GM23338 (cell line): ENCODE results near the gene SPINK6. TPM values are rescaled to one million over a fixed set of nuclear protein-coding genes. Genes with fewer than 3 reads are reported as not detected.

Experiments used
- ATAC-seq: fragments of 200-7000 bp; cut with Tn5 transposase; 3 replicates; pipeline ENCODE4 v1.9.1; 2020
- DNase-seq: peaks from one replicate; pipeline ENCODE4 v3.0.0-alpha.2; 2015; ENCODE audit warnings: low spot score
- H2AFZ ChIP-seq: fragments of 200-600 bp; sonication (generic); 2 replicates; pipeline ENCODE4 v1.8.0; 2016; ENCODE audit warnings: antibody characterized with exemption, mild to moderate bottlenecking, moderate library complexity
- H3F3A ChIP-seq: fragments of 200-600 bp; sonication (generic); replicated peaks from 2 replicates; pipeline ENCODE4 v1.8.0; 2017; ENCODE audit warnings: antibody characterized with exemption, mixed run types, low read depth
- H3K27ac ChIP-seq: fragments of 200-600 bp; sonication (generic); 2 replicates; pipeline ENCODE4 v1.6.1; 2016; ENCODE audit warnings: low read depth
- H3K27me3 ChIP-seq: fragments of 200-600 bp; sonication (generic); 2 replicates; pipeline ENCODE4 v1.8.0; 2016; ENCODE audit warnings: mild to moderate bottlenecking, mixed run types, moderate library complexity; ENCODE audit not compliant: insufficient read depth
- H3K36me3 ChIP-seq: fragments of 200-600 bp; sonication (generic); 2 replicates; pipeline ENCODE4 v1.8.0; 2016; ENCODE audit warnings: mild to moderate bottlenecking; ENCODE audit not compliant: insufficient read depth
- H3K4me1 ChIP-seq: fragments of 200-600 bp; sonication (generic); 2 replicates; pipeline ENCODE4 v1.8.0; 2016; ENCODE audit warnings: mild to moderate bottlenecking, moderate library complexity; ENCODE audit not compliant: insufficient read depth
- H3K4me2 ChIP-seq: fragments of 200-600 bp; sonication (generic); 2 replicates; pipeline ENCODE4 v1.7.1; 2017; ENCODE audit warnings: mixed run types
- H3K4me3 ChIP-seq: fragments of 200-600 bp; sonication (generic); 2 replicates; pipeline ENCODE4 v1.6.1; 2016; ENCODE audit warnings: mixed run types
- H3K79me2 ChIP-seq: fragments of 200-600 bp; sonication (generic); replicated peaks from 2 replicates; pipeline ENCODE4 v1.8.0; 2017; ENCODE audit warnings: mild to moderate bottlenecking; ENCODE audit not compliant: insufficient read depth
- H3K9me2 ChIP-seq: fragments of 200-600 bp; sonication (generic); 2 replicates; pipeline ENCODE4 v1.8.0; 2017; ENCODE audit not compliant: insufficient read depth
- H4K20me1 ChIP-seq: fragments of 200-600 bp; sonication (generic); replicated peaks from 2 replicates; pipeline ENCODE4 v1.8.0; 2017; ENCODE audit warnings: mild to moderate bottlenecking; ENCODE audit not compliant: insufficient read depth
- H3K27ac Mint-ChIP-seq: 2 replicates; pipeline ENCODE4 v1.8.0; 2020; ENCODE audit warnings: inconsistent platforms, mild to moderate bottlenecking, moderate library complexity, mixed read lengths
- H3K27me3 Mint-ChIP-seq: 3 replicates; pipeline ENCODE4 v1.8.0; 2022; ENCODE audit warnings: low read depth, mild to moderate bottlenecking, moderate library complexity, mixed read lengths, inconsistent platforms; ENCODE audit not compliant: insufficient read depth, poor library complexity
- H3K36me3 Mint-ChIP-seq: 3 replicates; pipeline ENCODE4 v1.8.0; 2021; ENCODE audit warnings: low read depth, mild to moderate bottlenecking, inconsistent platforms, moderate library complexity, mixed read lengths
- H3K4me1 Mint-ChIP-seq: 3 replicates; pipeline ENCODE4 v1.8.0; 2020; ENCODE audit warnings: mild to moderate bottlenecking, inconsistent platforms, mixed read lengths
- H3K4me3 Mint-ChIP-seq: 3 replicates; pipeline ENCODE4 v1.8.0; 2021; ENCODE audit warnings: moderate library complexity, mild to moderate bottlenecking, inconsistent platforms, mixed read lengths
- H3K9me3 Mint-ChIP-seq: 3 replicates; pipeline ENCODE4 v1.8.0; 2020; ENCODE audit warnings: moderate library complexity, mild to moderate bottlenecking, inconsistent platforms, mixed read lengths
- CREB1 ChIP-seq: fragments of 250-450 bp; sonication (Bioruptor Pico); IDR thresholded peaks from 2 replicates; pipeline ENCODE4 v1.5.0; 2020; ENCODE audit warnings: low read depth, mild to moderate bottlenecking, moderate library complexity
- CTCF ChIP-seq, 2 experiments: fragments of 200-600 bp in 1 of 2; sonication (generic) in 1 of 2; conservative IDR thresholded peaks; 2 replicates each; pipeline versions ENCODE4 v1.5.1 to v1.6.1; 2016 to 2017; ENCODE audit warnings: antibody characterized with exemption in 2 of 2, low read depth in 2 of 2, mild to moderate bottlenecking in 2 of 2, moderate library complexity in 1 of 2
- ETS1 ChIP-seq: IDR thresholded peaks from 2 replicates; pipeline ENCODE4 v1.6.1; 2016; ENCODE audit warnings: antibody characterized with exemption
- EZH2 ChIP-seq: fragments of 200-600 bp; sonication (generic); IDR thresholded peaks from one replicate; pipeline ENCODE4 v1.8.0; 2017; ENCODE audit warnings: antibody characterized with exemption, mild to moderate bottlenecking, low read depth; ENCODE audit not compliant: unreplicated experiment
- EZH2phosphoT487 ChIP-seq: fragments of 200-600 bp; sonication (generic); IDR thresholded peaks from one replicate; pipeline ENCODE4 v1.8.1; 2018; ENCODE audit warnings: antibody characterized with exemption; ENCODE audit not compliant: unreplicated experiment
- POLR2AphosphoS5 ChIP-seq: IDR thresholded peaks from 2 replicates; pipeline ENCODE4 v1.6.1; 2016; ENCODE audit warnings: antibody characterized with exemption, low read depth
- STAT1 ChIP-seq: IDR thresholded peaks from one replicate; pipeline ENCODE4 v1.6.1; 2016; ENCODE audit warnings: antibody characterized with exemption; ENCODE audit not compliant: unreplicated experiment
- ZNF114 ChIP-seq: fragments of 250-450 bp; sonication (Bioruptor Pico); IDR thresholded peaks from 2 replicates; pipeline ENCODE4 v1.5.0; 2020; ENCODE audit warnings: mild to moderate bottlenecking, moderate library complexity
- ZNF331 ChIP-seq: fragments of 250-450 bp; sonication (Bioruptor Pico); IDR thresholded peaks from 2 replicates; pipeline ENCODE4 v1.5.0; 2020; ENCODE audit warnings: low read depth, mild to moderate bottlenecking, moderate library complexity
- polyA plus RNA-seq: library from polyadenylated mRNA; unstranded; fragments of >200 nt; fragmentation: Nextera tagmentation; extraction: Ambion mirVana; gene quantifications from 2 replicates; pipeline ENCODE4 v1.2.1, GENCODE V29; 2016
- total RNA-seq: library from RNA; depleted of rRNA; stranded (reverse); fragments of >200 nt; shearing (Covaris generic); gene quantifications from 2 replicates; pipeline ENCODE4 v1.2.3, GENCODE V29; 2014
- TF ChIP-seq, protein P1 (sequence below): IDR thresholded peaks from one replicate; pipeline ENCODE4 v1.6.1; 2018; ENCODE audit warnings: antibody characterized with exemption; ENCODE audit not compliant: unreplicated experiment

The SPINK6 gene
- total and polyA plus RNA-seq, 2 experiments from 2014 or later = 0.53 TPM; not detected in 1

DNA sequence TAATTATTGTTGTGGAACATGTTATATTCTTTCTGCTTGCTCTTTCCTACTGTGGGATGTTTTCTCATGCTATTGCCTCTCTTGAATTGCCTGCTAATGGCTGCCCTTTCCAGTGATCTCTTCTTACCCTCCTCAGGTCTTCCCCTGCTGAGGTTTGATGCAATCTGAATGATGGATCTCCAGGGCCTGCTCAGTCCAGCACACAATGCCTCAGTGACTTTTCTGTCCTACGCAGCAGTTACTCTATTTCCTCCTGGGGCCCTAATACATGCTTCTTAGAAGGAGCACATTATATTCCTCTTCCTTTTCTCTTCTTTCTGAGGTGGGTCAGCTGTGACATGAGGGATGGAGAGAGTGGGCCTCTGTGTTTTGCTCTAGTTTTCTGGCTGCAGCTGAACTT, 34.6 kb upstream of the SPINK6 start, which contains the start of gene SPINK14 (continued):
- TF ChIP-seq, protein P1, sequence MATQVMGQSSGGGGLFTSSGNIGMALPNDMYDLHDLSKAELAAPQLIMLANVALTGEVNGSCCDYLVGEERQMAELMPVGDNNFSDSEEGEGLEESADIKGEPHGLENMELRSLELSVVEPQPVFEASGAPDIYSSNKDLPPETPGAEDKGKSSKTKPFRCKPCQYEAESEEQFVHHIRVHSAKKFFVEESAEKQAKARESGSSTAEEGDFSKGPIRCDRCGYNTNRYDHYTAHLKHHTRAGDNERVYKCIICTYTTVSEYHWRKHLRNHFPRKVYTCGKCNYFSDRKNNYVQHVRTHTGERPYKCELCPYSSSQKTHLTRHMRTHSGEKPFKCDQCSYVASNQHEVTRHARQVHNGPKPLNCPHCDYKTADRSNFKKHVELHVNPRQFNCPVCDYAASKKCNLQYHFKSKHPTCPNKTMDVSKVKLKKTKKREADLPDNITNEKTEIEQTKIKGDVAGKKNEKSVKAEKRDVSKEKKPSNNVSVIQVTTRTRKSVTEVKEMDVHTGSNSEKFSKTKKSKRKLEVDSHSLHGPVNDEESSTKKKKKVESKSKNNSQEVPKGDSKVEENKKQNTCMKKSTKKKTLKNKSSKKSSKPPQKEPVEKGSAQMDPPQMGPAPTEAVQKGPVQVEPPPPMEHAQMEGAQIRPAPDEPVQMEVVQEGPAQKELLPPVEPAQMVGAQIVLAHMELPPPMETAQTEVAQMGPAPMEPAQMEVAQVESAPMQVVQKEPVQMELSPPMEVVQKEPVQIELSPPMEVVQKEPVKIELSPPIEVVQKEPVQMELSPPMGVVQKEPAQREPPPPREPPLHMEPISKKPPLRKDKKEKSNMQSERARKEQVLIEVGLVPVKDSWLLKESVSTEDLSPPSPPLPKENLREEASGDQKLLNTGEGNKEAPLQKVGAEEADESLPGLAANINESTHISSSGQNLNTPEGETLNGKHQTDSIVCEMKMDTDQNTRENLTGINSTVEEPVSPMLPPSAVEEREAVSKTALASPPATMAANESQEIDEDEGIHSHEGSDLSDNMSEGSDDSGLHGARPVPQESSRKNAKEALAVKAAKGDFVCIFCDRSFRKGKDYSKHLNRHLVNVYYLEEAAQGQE = no peak
- no peak for TF ChIP-seq ETS1
- TF ChIP-seq POLR2AphosphoS5 = no peak
- TF ChIP-seq ZNF114 (CRISPR knock-in tag) = no peak
- no peak for TF ChIP-seq ZNF331
- TF ChIP-seq EZH2 = no peak

DNA sequence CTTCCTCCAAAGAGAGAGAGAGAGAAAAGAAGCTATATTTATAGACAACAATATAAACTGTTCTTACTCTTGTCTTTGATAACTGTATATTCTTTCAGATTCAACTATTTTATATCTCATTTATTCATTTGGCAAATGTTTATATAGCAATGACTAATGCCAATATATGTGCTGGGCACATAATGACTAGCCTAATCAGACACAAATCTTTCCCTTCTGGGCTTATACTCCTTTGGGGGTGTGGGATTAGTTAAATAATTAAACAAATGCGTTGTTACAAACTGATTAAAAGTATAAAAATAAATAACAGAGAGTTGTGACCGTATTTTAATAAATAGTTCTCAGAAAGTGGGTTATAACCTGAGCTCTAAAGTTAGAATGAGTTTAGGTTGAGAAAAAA, 30.5 kb upstream of the SPINK6 start:
- no peak overlapping the region for H2AFZ ChIP-seq
- no peaks in the 10 kb centered on the region for H3K4me1 ChIP-seq
- no peaks in the 10 kb centered on the region; the same call in 1 of the 2 replicates for H3K9me2 ChIP-seq
- no peak overlapping the region for H3K4me3 ChIP-seq
- ATAC-seq (no peak), DNase-seq (no peak)
- H3K4me2 ChIP-seq = no peak overlapping the region
- no peaks in the 10 kb centered on the region for H4K20me1 ChIP-seq
- no peak overlapping the region for H3K27ac ChIP-seq
- Mint-ChIP-seq H3K27me3 (peaks cover 3% of the 10 kb centered on the region), H3K9me3 (no peaks in the 10 kb centered on the region), H3K4me1 (no peaks in the 10 kb centered on the region), H3K4me3 (no peak overlapping the region), H3K27ac (no peak overlapping the region), H3K36me3 (no peaks in the 10 kb centered on the region)
- no peaks in the 10 kb centered on the region for H3K79me2 ChIP-seq
- no peaks in the 10 kb centered on the region for H3F3A ChIP-seq
- no peaks in the 10 kb centered on the region for H3K36me3 ChIP-seq
- TF ChIP-seq CREB1 (CRISPR knock-in tag) (no peak), EZH2phosphoT487 (no peak), EZH2 (no peak)
- no peaks in the 10 kb centered on the region for H3K27me3 ChIP-seq

DNA sequence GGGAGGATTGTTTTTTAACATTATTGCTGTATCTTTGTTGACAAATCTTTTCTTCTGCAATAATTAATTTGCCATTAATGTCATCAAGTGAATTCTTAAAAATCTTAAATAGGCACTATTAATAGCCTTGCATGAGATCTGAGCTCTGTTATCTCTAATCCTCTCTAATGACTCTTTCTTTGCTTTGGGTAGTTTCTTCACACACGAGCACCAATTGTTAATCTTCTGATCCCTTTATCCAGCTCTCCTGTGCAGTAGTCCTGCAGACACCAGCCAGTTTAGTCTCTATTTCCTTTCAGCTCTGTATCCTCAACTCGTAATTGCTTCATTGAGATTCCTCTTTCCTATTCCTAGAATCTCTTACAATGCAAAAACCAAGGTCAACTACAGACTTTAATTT, 26.4 kb upstream of the SPINK6 start:
- no peaks in the 10 kb centered on the region for H3K27me3 ChIP-seq
- Mint-ChIP-seq H3K9me3 (no peaks in the 10 kb centered on the region), H3K27ac (no peak overlapping the region), H3K4me1 (no peaks in the 10 kb centered on the region), H3K36me3 (no peaks in the 10 kb centered on the region), H3K27me3 (peaks cover 2% of the 10 kb centered on the region), H3K4me3 (no peak overlapping the region)
- TF ChIP-seq STAT1 (no peak), ETS1 (no peak), EZH2phosphoT487 (no peak), ZNF331 (no peak), CTCF (conservative IDR thresholded peaks at IDR 0.05; ENCODE audit: low read depth in 2 of 2) (no peak), CREB1 (CRISPR knock-in tag) (no peak)
- H3K79me2 ChIP-seq = no peaks in the 10 kb centered on the region
- no peak for DNase-seq
- no peak overlapping the region for H2AFZ ChIP-seq
- ATAC-seq = no peak
- no peaks in the 10 kb centered on the region for H4K20me1 ChIP-seq
- H3K4me1 ChIP-seq = no peaks in the 10 kb centered on the region
- H3K9me2 ChIP-seq = no peaks in the 10 kb centered on the region; the same call in 1 of the 2 replicates
- H3K27ac ChIP-seq = no peak overlapping the region
- no peaks in the 10 kb centered on the region for H3F3A ChIP-seq
- no peak overlapping the region for H3K4me3 ChIP-seq
- no peaks in the 10 kb centered on the region for H3K36me3 ChIP-seq
- no peak overlapping the region for H3K4me2 ChIP-seq
